B cell (primary cell): ENCODE measurements around the gene TSPAN17.

Source experiments
- CTCF ChIP-seq: fragments of 200-600 bp; IDR thresholded peaks from one replicate; pipeline ENCODE4 v1.8.0; 2022; ENCODE audit warnings: antibody characterized with exemption, mild to moderate bottlenecking
- EZH2 ChIP-seq: IDR thresholded peaks from 2 replicates; pipeline ENCODE4 v1.6.1; 2012; ENCODE audit warnings: borderline replicate concordance, low read depth, mild to moderate bottlenecking, moderate library complexity, low read length; ENCODE audit not compliant: insufficient read depth, poor library complexity, severe bottlenecking

DNA sequence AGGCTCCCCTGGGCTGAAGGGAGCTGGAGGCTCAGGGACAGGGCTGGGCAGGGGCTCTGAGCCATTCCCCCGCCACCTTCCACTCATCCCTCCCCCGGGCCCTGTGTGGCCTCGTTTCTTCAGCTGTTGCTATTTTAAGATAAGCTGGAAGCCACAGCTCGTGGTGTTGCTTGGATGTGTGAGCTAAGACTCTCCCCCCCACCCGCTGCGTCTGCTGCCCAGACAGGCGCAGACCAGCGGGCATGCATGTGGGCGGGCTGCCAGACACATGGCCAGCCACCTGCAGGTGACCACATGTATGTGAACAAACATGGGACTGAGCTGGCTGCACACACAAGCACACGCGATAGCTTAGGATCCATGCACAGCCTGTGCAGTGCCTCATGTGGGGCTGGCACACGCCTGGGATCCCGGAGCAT, 25.6 kb upstream of the TSPAN17 start:
- TF ChIP-seq CTCF, result no peak
- TF ChIP-seq EZH2, result no peak
